ENCODE measurements around the gene MRPL36. TPM values are rescaled to one million over a fixed set of nuclear protein-coding genes. Genes with fewer than 3 reads are reported as not detected.

MRPL36 gene
- total RNA-seq, 1 experiment from 2014 or later = 102 TPM

- no TSS peak for BruUV-seq (replicated peaks)
- POLR2A ChIA-PET (ENCODE audit: low non-redundant PET) = no interaction called here
- no peak for DNase-seq (ENCODE audit: low spot score)
- no peaks in the 10 kb centered on the region for H3K9me3 ChIP-seq (ENCODE audit: low read depth, low read length, poor library complexity, severe bottlenecking)
- no peak overlapping the region for H3K27ac ChIP-seq (ENCODE audit: low read depth, low read length, poor library complexity, severe bottlenecking)
- H3K4me1 ChIP-seq (ENCODE audit: insufficient read depth, low read length, poor library complexity, severe bottlenecking) = no peaks in the 10 kb centered on the region
- TF ChIP-seq, protein P1, sequence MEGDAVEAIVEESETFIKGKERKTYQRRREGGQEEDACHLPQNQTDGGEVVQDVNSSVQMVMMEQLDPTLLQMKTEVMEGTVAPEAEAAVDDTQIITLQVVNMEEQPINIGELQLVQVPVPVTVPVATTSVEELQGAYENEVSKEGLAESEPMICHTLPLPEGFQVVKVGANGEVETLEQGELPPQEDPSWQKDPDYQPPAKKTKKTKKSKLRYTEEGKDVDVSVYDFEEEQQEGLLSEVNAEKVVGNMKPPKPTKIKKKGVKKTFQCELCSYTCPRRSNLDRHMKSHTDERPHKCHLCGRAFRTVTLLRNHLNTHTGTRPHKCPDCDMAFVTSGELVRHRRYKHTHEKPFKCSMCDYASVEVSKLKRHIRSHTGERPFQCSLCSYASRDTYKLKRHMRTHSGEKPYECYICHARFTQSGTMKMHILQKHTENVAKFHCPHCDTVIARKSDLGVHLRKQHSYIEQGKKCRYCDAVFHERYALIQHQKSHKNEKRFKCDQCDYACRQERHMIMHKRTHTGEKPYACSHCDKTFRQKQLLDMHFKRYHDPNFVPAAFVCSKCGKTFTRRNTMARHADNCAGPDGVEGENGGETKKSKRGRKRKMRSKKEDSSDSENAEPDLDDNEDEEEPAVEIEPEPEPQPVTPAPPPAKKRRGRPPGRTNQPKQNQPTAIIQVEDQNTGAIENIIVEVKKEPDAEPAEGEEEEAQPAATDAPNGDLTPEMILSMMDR (conservative IDR thresholded peaks at IDR 0.05; ENCODE audit: low read depth, low read length) = no peak
- no peak for TF ChIP-seq EZH2 (IDR thresholded peaks at IDR 0.05; ENCODE audit: borderline replicate concordance, low read depth, low read length, poor library complexity, severe bottlenecking)
- no peaks in the 10 kb centered on the region for H3K36me3 ChIP-seq (ENCODE audit: insufficient read depth, low read length, poor library complexity, severe bottlenecking)
- no peak overlapping the region for H3K4me3 ChIP-seq (ENCODE audit: low read depth, low read length, poor library complexity, severe bottlenecking)
- H3K27me3 ChIP-seq (replicated peaks; ENCODE audit: insufficient read depth, low read depth, low read length, poor library complexity) = peaks cover 5% of the 10 kb centered on the region
- intact Hi-C loops (cut with micrococcal nuclease; ENCODE audit: unreplicated experiment) = no loop called here
- CTCF ChIA-PET = no interaction called here
Measured at GRCh38 chr5:1838013-1838412, 38.4 kb upstream of the MRPL36 start.

DNA sequence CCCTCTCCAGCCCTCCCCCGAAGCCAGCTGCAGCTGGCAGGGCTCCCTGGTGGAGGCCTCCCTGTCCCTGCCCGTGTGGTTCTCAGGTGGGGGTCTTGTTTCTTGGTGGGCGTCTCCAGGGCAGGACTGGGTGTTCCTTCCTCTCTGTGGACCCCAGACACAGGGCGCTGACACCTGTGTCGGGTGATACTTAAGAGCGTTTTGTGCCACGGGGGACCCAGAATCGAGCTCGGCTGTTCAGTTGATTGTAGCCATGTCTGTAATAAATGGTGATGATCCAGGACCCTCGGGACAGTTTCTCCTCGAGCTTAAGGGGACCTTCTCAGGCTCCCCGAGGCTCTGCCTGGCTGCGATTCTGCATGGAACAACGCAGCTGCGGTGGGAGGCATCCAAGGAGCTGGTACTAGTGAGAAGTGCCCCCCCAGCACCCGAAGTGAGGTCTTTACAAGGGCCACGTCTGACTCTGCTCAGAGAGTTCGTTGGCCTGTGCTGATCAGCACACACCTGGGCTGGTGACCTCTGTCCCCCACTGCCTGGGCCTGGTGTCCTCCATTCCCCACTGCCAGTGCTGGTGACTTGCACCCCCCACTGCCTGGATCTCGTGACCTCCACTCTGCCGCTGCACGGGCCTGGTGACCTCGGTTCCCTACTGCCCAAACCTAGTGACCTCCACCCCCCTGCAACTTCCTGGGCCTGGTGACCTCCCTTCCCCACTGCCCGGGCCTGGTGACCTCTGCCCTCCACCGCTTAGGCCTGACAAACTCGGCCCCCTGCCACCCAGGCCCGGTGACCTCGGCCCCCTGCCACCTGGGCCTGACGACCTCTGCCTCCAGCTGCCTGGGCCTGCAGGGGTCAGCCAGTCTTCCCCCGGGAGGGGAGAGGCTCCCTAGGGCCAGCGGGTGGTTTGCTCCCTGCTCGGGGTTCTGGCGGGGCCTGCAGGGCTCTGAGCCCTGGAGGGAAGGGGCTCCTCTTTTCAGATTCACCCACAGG is 37.5 kb upstream of the MRPL36 start:
- intact Hi-C loops (cut with micrococcal nuclease; ENCODE audit: unreplicated experiment) = no loop called here
- Histone ChIP-seq H3K4me1 (ENCODE audit: insufficient read depth, low read length, poor library complexity, severe bottlenecking) (no peaks in the 10 kb centered on the region), H3K27ac (ENCODE audit: low read depth, low read length, poor library complexity, severe bottlenecking) (no peak overlapping the region), H3K9me3 (ENCODE audit: low read depth, low read length, poor library complexity, severe bottlenecking) (no peaks in the 10 kb centered on the region), H3K27me3 (replicated peaks; ENCODE audit: insufficient read depth, low read depth, low read length, poor library complexity) (peaks cover 5% of the 10 kb centered on the region), H3K36me3 (ENCODE audit: insufficient read depth, low read length, poor library complexity, severe bottlenecking) (no peaks in the 10 kb centered on the region), H3K4me3 (ENCODE audit: low read depth, low read length, poor library complexity, severe bottlenecking) (no peak overlapping the region)
- TF ChIP-seq, protein P1 (conservative IDR thresholded peaks at IDR 0.05; ENCODE audit: low read depth, low read length) = no peak
- no peak for DNase-seq (ENCODE audit: low spot score)
- no TSS peak for BruUV-seq (replicated peaks)
- CTCF ChIA-PET = no interaction called here
- POLR2A ChIA-PET (ENCODE audit: low non-redundant PET) = no interaction called here

DNA sequence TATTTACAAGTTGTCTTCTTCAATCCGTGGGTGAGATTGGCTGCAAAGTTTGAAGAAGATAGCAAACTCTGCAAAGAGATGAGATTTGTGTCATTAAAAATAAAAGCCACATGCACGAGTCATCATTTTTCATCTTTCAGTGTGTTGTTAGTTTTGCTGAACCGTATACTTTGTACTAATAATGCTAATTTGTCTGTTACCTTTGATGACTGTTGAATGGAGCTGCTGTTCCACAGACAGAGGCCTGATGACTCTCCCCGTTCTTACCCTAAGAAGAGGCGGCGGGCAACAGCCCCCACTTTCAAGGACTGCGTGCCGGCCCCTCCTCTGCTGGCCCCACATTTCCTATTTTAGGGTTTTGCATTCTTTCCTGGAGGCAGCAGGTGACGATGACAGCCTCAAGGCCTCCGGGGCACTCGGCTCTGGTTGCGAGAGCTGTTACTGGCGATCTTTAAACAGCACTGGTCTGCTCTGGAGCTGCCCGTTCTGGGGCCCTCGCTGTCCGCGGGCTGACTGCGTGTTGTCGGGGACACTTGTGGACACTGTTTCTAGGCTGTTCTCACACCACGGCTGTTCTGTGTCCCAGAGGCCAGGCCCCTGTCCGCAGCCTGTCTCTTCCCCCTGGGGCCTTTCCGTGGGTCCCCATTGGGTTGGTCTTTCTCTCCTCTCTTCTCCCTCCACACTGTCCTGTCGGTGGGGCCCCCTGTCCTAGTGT is 36.7 kb upstream of the MRPL36 start:
- no peak for DNase-seq (ENCODE audit: low spot score)
- no peak for TF ChIP-seq EZH2 (IDR thresholded peaks at IDR 0.05; ENCODE audit: borderline replicate concordance, low read depth, low read length, poor library complexity, severe bottlenecking)
- TF ChIP-seq, protein P1 (conservative IDR thresholded peaks at IDR 0.05; ENCODE audit: low read depth, low read length) = no peak
- no peaks in the 10 kb centered on the region for H3K36me3 ChIP-seq (ENCODE audit: insufficient read depth, low read length, poor library complexity, severe bottlenecking)
- ChIA-PET CTCF (no interaction called here), POLR2A (ENCODE audit: low non-redundant PET) (interaction anchor here (0.6 kb wide), 1 partner anchor 426 kb away, joined by 3 read pairs; no protein-coding TSS in a partner anchor)
- H3K4me3 ChIP-seq (ENCODE audit: low read depth, low read length, poor library complexity, severe bottlenecking) = no peak overlapping the region
- H3K9me3 ChIP-seq (ENCODE audit: low read depth, low read length, poor library complexity, severe bottlenecking) = no peaks in the 10 kb centered on the region
- intact Hi-C loops (cut with micrococcal nuclease; ENCODE audit: unreplicated experiment) = no loop called here
- H3K27ac ChIP-seq (ENCODE audit: low read depth, low read length, poor library complexity, severe bottlenecking) = no peak overlapping the region
- H3K27me3 ChIP-seq (replicated peaks; ENCODE audit: insufficient read depth, low read depth, low read length, poor library complexity) = peaks cover 5% of the 10 kb centered on the region
- BruUV-seq (replicated peaks) = no TSS peak
- no peaks in the 10 kb centered on the region for H3K4me1 ChIP-seq (ENCODE audit: insufficient read depth, low read length, poor library complexity, severe bottlenecking)

All from A673 (cell line).